22Rv1 (cell line): ENCODE results near the gene BTBD9.

Experiments
- ZFX ChIP-seq: fragments of 450-650 bp; IDR thresholded peaks from 2 replicates; pipeline ENCODE4 v1.6.1; 2017; ENCODE audit warnings: antibody characterized with exemption, borderline replicate concordance
- TF ChIP-seq, protein P1 (sequence below): fragments of 450-650 bp; IDR thresholded peaks from 2 replicates; pipeline ENCODE4 v1.5.1; 2017; ENCODE audit warnings: mild to moderate bottlenecking

- TF ChIP-seq, protein P1, sequence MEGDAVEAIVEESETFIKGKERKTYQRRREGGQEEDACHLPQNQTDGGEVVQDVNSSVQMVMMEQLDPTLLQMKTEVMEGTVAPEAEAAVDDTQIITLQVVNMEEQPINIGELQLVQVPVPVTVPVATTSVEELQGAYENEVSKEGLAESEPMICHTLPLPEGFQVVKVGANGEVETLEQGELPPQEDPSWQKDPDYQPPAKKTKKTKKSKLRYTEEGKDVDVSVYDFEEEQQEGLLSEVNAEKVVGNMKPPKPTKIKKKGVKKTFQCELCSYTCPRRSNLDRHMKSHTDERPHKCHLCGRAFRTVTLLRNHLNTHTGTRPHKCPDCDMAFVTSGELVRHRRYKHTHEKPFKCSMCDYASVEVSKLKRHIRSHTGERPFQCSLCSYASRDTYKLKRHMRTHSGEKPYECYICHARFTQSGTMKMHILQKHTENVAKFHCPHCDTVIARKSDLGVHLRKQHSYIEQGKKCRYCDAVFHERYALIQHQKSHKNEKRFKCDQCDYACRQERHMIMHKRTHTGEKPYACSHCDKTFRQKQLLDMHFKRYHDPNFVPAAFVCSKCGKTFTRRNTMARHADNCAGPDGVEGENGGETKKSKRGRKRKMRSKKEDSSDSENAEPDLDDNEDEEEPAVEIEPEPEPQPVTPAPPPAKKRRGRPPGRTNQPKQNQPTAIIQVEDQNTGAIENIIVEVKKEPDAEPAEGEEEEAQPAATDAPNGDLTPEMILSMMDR: no peak
- no peak for TF ChIP-seq ZFX
These were observed 284.8 kb downstream of the BTBD9 start for GRCh38 chr6:38354905-38355304.
